GM23338 (cell line): ENCODE measurements around the gene LCE1F.

Experiments
- CTCF ChIP-seq, 2 experiments: fragments of 200-600 bp in 1 of 2; sonication (generic) in 1 of 2; conservative IDR thresholded peaks; 2 replicates each; pipeline versions ENCODE4 v1.5.1 to v1.6.1; 2016 to 2017; ENCODE audit warnings: antibody characterized with exemption in 2 of 2, low read depth in 2 of 2, mild to moderate bottlenecking in 2 of 2, moderate library complexity in 1 of 2
- POLR2AphosphoS5 ChIP-seq: IDR thresholded peaks from 2 replicates; pipeline ENCODE4 v1.6.1; 2016; ENCODE audit warnings: antibody characterized with exemption, low read depth
- ZNF331 ChIP-seq: fragments of 250-450 bp; sonication (Bioruptor Pico); IDR thresholded peaks from 2 replicates; pipeline ENCODE4 v1.5.0; 2020; ENCODE audit warnings: low read depth, mild to moderate bottlenecking, moderate library complexity

- TF ChIP-seq CTCF (conservative IDR thresholded peaks at IDR 0.05; ENCODE audit: low read depth in 2 of 2) = no peak
- TF ChIP-seq POLR2AphosphoS5 = no peak
- TF ChIP-seq ZNF331 = no peak
These were observed 17.2 kb upstream of the LCE1F start, which contains the start of gene KPRP for GRCh38 chr1:152757747-152758146.
